GM23338 (cell line): ENCODE data around the gene TTC39B.

Source experiments
- CTCF ChIP-seq, 2 experiments: fragments of 200-600 bp in 1 of 2; sonication (generic) in 1 of 2; conservative IDR thresholded peaks; 2 replicates each; pipeline versions ENCODE4 v1.5.1 to v1.6.1; 2016 to 2017; ENCODE audit warnings: antibody characterized with exemption in 2 of 2, low read depth in 2 of 2, mild to moderate bottlenecking in 2 of 2, moderate library complexity in 1 of 2
- EZH2 ChIP-seq: fragments of 200-600 bp; sonication (generic); IDR thresholded peaks from one replicate; pipeline ENCODE4 v1.8.0; 2017; ENCODE audit warnings: antibody characterized with exemption, mild to moderate bottlenecking, low read depth; ENCODE audit not compliant: unreplicated experiment
- EZH2phosphoT487 ChIP-seq: fragments of 200-600 bp; sonication (generic); IDR thresholded peaks from one replicate; pipeline ENCODE4 v1.8.1; 2018; ENCODE audit warnings: antibody characterized with exemption; ENCODE audit not compliant: unreplicated experiment
- POLR2AphosphoS5 ChIP-seq: IDR thresholded peaks from 2 replicates; pipeline ENCODE4 v1.6.1; 2016; ENCODE audit warnings: antibody characterized with exemption, low read depth
- TF ChIP-seq, protein P1 (sequence below): IDR thresholded peaks from one replicate; pipeline ENCODE4 v1.6.1; 2018; ENCODE audit warnings: antibody characterized with exemption; ENCODE audit not compliant: unreplicated experiment

DNA sequence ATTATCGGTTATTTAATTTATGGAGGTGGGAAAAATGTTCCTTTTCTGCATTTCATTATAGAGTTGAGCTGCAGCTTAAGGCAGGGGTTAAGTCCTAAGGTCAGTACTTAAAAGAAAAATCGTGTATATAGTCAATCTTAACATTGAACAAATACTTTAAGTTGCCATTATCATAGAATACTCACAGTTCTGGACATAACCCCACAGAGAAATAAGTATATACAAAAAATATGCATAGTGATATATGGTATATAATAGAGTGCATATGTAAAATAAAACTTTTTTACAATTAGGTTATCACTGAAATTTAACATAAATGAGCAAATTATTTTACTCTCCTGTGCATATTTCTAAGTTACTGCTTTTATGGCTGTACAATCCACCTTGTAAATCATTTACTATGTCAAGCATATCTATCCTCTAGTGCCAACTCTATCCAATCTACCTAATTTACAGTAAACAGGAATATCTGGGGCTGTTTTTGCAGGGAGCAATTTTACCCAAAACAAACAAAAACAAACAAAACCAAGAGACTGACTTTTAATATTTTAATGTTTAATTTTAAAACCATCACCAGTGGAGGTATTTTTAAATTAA lies 28.8 kb downstream of the TTC39B start:
- TF ChIP-seq CTCF (conservative IDR thresholded peaks at IDR 0.05; ENCODE audit: low read depth in 2 of 2): no peak
- TF ChIP-seq EZH2phosphoT487: no peak
- TF ChIP-seq, protein P1, sequence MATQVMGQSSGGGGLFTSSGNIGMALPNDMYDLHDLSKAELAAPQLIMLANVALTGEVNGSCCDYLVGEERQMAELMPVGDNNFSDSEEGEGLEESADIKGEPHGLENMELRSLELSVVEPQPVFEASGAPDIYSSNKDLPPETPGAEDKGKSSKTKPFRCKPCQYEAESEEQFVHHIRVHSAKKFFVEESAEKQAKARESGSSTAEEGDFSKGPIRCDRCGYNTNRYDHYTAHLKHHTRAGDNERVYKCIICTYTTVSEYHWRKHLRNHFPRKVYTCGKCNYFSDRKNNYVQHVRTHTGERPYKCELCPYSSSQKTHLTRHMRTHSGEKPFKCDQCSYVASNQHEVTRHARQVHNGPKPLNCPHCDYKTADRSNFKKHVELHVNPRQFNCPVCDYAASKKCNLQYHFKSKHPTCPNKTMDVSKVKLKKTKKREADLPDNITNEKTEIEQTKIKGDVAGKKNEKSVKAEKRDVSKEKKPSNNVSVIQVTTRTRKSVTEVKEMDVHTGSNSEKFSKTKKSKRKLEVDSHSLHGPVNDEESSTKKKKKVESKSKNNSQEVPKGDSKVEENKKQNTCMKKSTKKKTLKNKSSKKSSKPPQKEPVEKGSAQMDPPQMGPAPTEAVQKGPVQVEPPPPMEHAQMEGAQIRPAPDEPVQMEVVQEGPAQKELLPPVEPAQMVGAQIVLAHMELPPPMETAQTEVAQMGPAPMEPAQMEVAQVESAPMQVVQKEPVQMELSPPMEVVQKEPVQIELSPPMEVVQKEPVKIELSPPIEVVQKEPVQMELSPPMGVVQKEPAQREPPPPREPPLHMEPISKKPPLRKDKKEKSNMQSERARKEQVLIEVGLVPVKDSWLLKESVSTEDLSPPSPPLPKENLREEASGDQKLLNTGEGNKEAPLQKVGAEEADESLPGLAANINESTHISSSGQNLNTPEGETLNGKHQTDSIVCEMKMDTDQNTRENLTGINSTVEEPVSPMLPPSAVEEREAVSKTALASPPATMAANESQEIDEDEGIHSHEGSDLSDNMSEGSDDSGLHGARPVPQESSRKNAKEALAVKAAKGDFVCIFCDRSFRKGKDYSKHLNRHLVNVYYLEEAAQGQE: no peak
- TF ChIP-seq EZH2: no peak
- TF ChIP-seq POLR2AphosphoS5: no peak
